Ascending aorta (tissue), 2 donors: Measurements from ENCODE around the gene PFN3. TPM values are rescaled to one million over a fixed set of nuclear protein-coding genes. Genes with fewer than 3 reads are reported as not detected.
"Not testable (repeated sequence)": the region's sequence is repeated elsewhere in the genome, so short reads cannot be mapped to it uniquely, and the experiment has no call there.

ENCODE experiments used
- DNase-seq, 2 donors: peaks; one replicate each; pipeline ENCODE4 v3.0.0-alpha.2; 2019; ENCODE audit warnings: low spot score in 2 of 2
- H3K27ac ChIP-seq, 2 donors: fragments of 200-600 bp; sonication (generic); one replicate each; pipeline ENCODE4 v1.5.1; 2016 to 2017; ENCODE audit warnings: mild to moderate bottlenecking in 1 of 2
- H3K27me3 ChIP-seq: fragments of 200-600 bp; sonication (generic); one replicate; pipeline ENCODE4 v1.5.1; 2017
- H3K36me3 ChIP-seq, 2 donors: fragments of 200-600 bp; sonication (generic); one replicate each; pipeline ENCODE4 v1.5.1; 2016
- H3K4me1 ChIP-seq, 2 donors: fragments of 200-600 bp; sonication (generic); one replicate each; pipeline ENCODE4 v1.5.1; 2016 to 2017; ENCODE audit warnings: mild to moderate bottlenecking in 1 of 2
- H3K4me3 ChIP-seq, 2 donors: fragments of 200-600 bp; sonication (generic); one replicate each; pipeline ENCODE4 v1.5.1; 2016 to 2017; ENCODE audit warnings: mild to moderate bottlenecking in 1 of 2
- H3K9me3 ChIP-seq, 2 donors: fragments of 200-600 bp; sonication (generic); one replicate each; pipeline ENCODE4 v1.5.1; 2016
- intact Hi-C: fragments of 100-400 bp; cut with DNase I; formaldehyde crosslinking; loops from one replicate; pipeline ENCODE4 v1.15.1; 2023
- total RNA-seq: library from RNA; depleted of rRNA; stranded (reverse); fragments of >200 nt; gene quantifications from one replicate; pipeline ENCODE4 v1.1.0, GENCODE V29; 2016
- TF ChIP-seq, protein P1 (sequence below), 3 experiments: fragments of 200-600 bp in 2 of 3; fragments of 450-650 bp in 1 of 3; sonication (generic) in 2 of 3; IDR thresholded peaks; one replicate each; pipeline ENCODE4 v1.5.1; 2016 to 2019; ENCODE audit warnings: antibody characterized with exemption in 3 of 3, mild to moderate bottlenecking in 1 of 3, moderate library complexity in 1 of 3

Gene PFN3
- total RNA-seq, 1 donor from 2014 or later, result not detected

DNA sequence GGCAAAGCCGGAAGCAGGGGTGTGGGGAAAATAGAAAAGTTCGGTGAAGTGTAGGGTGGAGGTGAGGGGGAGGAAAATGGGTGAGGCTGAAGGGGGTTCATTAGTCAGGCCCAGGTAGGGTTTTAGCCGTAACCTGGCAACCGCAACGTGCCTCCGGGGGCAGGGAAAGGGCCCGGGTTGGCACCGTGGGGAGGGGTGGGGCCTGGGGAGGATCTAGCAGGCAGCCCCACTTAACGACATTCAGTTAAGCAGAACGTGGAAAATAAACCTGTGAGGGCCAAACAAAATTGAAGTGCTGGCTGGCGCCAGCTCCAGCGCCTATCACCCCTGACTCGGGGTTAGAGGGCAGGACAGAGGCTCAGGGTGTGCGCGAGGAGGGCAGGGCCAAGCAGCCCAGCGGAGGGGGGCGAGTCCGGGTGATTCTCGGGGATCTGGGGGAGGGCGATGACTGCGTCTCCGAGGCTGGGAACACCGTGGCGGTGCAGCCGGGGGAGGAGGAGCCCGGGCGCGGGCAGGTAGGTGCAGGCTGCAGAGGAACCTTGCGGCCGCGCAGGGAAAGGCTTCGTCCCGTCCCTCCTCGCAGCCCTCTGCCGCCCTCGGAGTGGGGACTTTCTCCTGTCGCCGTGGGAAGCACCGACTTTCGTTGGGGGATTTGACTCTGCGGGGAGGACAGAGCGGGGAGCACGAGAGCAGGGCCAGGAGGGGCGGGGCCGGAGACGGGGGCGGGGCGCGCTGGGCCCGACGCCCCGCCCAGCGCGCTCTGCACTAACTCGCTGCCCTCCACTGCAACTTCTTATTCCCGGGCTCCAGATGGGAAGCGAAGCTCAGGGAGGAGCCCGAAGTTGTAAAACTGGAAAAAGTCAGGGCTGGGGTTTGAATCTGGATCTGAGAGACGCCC, 37.6 kb downstream of the PFN3 start:
- Histone ChIP-seq H3K36me3 (no peaks in the 10 kb centered on the region), H3K4me1 (peaks cover 7 to 18% of the 10 kb centered on the region in 2 donors), H3K4me3 (peak overlapping the region; percentile 53 to 66), H3K9me3 (no peaks in the 10 kb centered on the region), H3K27me3 (no peaks in the 10 kb centered on the region), H3K27ac (no peak overlapping the region)
- TF ChIP-seq, protein P1, sequence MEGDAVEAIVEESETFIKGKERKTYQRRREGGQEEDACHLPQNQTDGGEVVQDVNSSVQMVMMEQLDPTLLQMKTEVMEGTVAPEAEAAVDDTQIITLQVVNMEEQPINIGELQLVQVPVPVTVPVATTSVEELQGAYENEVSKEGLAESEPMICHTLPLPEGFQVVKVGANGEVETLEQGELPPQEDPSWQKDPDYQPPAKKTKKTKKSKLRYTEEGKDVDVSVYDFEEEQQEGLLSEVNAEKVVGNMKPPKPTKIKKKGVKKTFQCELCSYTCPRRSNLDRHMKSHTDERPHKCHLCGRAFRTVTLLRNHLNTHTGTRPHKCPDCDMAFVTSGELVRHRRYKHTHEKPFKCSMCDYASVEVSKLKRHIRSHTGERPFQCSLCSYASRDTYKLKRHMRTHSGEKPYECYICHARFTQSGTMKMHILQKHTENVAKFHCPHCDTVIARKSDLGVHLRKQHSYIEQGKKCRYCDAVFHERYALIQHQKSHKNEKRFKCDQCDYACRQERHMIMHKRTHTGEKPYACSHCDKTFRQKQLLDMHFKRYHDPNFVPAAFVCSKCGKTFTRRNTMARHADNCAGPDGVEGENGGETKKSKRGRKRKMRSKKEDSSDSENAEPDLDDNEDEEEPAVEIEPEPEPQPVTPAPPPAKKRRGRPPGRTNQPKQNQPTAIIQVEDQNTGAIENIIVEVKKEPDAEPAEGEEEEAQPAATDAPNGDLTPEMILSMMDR (IDR thresholded peaks at IDR 0.05), result no peak
- intact Hi-C loops, result no loop called here
- DNase-seq, result no peak

DNA sequence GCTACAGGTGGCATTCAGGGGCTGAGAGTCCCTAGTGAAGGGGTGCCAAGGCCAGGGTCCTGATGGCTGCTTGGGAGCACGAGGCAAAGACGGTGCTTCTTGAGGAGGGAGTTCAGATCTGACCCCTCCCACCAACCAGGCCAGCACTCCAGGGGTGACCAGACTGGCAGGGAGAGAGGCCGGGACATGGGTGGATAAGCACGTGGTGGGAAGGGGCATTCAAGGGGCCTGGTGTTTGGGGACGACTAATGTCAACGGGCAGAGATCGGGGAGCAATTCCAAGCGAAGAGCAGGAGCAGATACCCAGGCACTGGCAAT, 38.2 kb downstream of the PFN3 start:
- Histone ChIP-seq H3K4me1 (peaks cover 5 to 14% of the 10 kb centered on the region in 2 donors), H3K9me3 (no peaks in the 10 kb centered on the region), H3K27me3 (no peaks in the 10 kb centered on the region), H3K27ac (no peak overlapping the region), H3K36me3 (no peaks in the 10 kb centered on the region), H3K4me3 (no peak overlapping the region)
- no peak for DNase-seq
- intact Hi-C loops, result no loop called here
- TF ChIP-seq, protein P1 (IDR thresholded peaks at IDR 0.05), result no peak

DNA sequence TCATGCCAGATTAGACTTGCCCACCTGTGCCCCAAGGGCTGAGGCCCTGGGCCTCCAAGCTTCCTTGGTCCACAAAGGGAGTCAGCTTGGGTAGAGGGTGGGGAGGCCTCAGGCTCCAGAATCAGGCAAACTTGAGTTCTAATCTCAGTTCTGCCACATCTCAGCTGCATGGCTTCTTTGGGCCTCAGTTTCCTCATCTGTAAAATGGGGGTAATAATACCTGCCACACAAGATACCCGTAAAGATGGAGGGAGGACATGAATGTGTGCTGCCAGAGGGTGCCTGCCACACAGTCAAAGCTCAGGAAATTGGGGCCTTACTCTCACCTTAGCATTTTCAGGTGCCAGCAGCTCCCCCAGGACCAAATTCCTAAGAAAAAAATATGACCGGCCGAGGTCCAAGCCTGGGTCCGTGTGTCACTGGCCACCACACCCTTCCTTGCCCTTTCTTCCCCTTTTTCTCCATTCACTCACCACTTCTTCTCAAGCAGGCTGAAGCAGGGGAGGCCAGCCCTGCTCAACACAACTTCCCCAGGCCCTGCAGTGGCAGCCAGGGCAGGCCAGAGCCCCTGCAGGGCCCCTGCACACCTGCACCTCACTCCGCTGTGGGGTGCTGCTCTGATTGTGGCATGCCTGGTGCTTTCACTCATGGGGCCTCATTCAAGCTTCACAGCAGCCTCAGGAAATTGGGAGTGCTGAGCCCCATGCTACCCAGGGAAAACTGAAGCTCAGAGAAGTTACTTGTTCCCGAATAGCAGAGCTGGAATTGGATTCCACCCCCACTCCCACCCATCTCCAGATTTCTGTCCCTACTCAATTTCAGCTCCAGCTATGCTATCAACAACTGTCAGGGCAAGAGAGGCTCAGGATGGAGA, 38.8 kb downstream of the PFN3 start:
- H3K9me3 ChIP-seq, result no peaks in the 10 kb centered on the region
- no peak overlapping the region for H3K4me3 ChIP-seq
- no peak overlapping the region for H3K27ac ChIP-seq
- TF ChIP-seq, protein P1 (IDR thresholded peaks at IDR 0.05), result no peak
- peaks cover 5 to 14% of the 10 kb centered on the region in 2 donors for H3K4me1 ChIP-seq
- DNase-seq, result no peak
- H3K36me3 ChIP-seq, result no peaks in the 10 kb centered on the region
- no peaks in the 10 kb centered on the region for H3K27me3 ChIP-seq
- intact Hi-C loops, result no loop called here

DNA sequence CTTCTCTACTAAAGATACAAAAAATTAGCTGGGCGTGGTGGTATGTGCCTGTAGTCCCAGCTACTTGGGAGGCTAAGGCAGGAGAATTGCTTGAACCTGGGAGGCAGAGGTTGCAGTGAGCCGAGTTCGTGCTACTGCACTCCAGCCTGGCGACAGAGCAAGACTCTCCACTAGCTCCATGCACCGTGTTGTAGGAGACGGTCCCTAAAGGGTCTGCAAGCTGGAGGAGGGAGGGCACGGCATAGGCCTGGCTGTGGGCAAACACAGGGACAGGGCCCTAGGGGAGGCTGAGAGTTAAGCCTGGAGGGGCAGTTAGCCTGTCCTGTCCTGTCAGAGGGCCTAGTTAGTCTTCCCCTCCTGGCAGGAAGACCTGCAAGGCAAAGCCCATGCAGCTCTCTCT, 39.7 kb downstream of the PFN3 start:
- H3K9me3 ChIP-seq, H3K27ac ChIP-seq, H3K4me1 ChIP-seq, intact Hi-C loops, H3K4me3 ChIP-seq, H3K27me3 ChIP-seq, H3K36me3 ChIP-seq, DNase-seq: not testable (repeated sequence)

DNA sequence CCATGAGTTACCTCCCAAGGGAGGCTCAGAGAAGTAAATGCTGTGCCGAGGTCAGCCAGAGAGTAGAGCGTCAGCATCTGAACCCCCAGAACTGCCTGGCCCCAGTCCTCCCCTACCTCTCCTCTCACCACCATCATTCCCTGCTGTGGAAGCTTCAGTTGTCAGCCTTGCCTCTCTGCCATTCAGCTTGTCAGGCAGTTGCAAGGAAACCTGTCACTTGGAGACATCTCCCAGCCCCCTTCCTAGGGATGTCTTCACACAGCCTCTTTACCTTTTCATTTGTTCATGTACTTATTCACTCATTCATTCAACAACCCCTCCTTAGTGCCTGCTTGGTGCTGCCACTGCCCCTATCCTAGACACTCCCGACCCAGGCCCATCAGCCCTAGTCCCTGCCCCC, 40.6 kb downstream of the PFN3 start:
- Histone ChIP-seq H3K4me1 (peaks cover 0 to 9% of the 10 kb centered on the region in 2 donors), H3K27me3 (no peaks in the 10 kb centered on the region), H3K27ac (no peak overlapping the region), H3K36me3 (no peaks in the 10 kb centered on the region), H3K9me3 (no peaks in the 10 kb centered on the region), H3K4me3 (no peak overlapping the region)
- DNase-seq, result no peak
- TF ChIP-seq, protein P1 (IDR thresholded peaks at IDR 0.05), result no peak
- intact Hi-C loops, result no loop called here

DNA sequence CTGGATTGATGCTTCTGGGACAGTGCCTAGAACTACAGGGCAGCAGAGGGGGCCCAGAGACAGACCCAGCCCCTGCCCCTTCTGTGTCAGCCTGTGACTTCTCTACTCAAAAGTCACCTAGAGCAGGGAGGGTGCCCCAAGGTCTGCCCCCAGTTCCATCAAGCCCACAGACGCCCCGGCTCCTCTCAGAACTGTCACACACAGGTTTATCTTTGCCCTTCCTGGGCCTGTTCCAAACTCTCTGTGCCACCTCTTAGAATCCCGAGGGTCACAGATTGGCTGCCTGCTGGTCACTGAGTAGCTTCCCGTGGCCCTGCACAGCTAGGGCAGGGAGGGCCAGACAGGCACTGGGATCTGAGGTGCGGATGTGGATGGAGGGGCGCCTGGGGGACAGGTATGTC, 41.0 kb downstream of the PFN3 start:
- peaks cover 0 to 9% of the 10 kb centered on the region in 2 donors for H3K4me1 ChIP-seq
- no peaks in the 10 kb centered on the region for H3K27me3 ChIP-seq
- H3K9me3 ChIP-seq, result no peaks in the 10 kb centered on the region
- no peak overlapping the region for H3K4me3 ChIP-seq
- DNase-seq, result no peak
- intact Hi-C loops, result no loop called here
- no peak overlapping the region for H3K27ac ChIP-seq
- TF ChIP-seq, protein P1 (IDR thresholded peaks at IDR 0.05), result no peak
- H3K36me3 ChIP-seq, result no peaks in the 10 kb centered on the region
